SK-N-SH treated with all-trans-retinoic acid at 6 μM for 48 hours (cell line): ENCODE data around the gene ABL2.

ENCODE experiments used
- ATAC-seq: fragments of 200-7000 bp; cut with Tn5 transposase; 3 replicates; pipeline ENCODE4 v1.9.1; 2020; ENCODE audit warnings: mild to moderate bottlenecking, moderate library complexity
- ARNTL ChIP-seq: fragments of 450-650 bp; formaldehyde crosslinking; IDR thresholded peaks from 2 replicates; pipeline ENCODE4 v1.5.0; 2020; ENCODE audit warnings: low read depth, mild to moderate bottlenecking, moderate library complexity, borderline replicate concordance
- BACH2 ChIP-seq: fragments of 250-450 bp; sonication (Bioruptor Pico); IDR thresholded peaks from 2 replicates; pipeline ENCODE4 v1.9.0; 2021; ENCODE audit warnings: mild to moderate bottlenecking, borderline replicate concordance
- CREB5 ChIP-seq: fragments of 250-450 bp; sonication (Bioruptor Pico); IDR thresholded peaks from 2 replicates; pipeline ENCODE4 v1.5.1; 2020; ENCODE audit warnings: low read depth, mild to moderate bottlenecking, moderate library complexity
- CSDC2 ChIP-seq: fragments of 250-450 bp; sonication (Bioruptor Pico); IDR thresholded peaks from 2 replicates; pipeline ENCODE4 v1.5.0; 2020; ENCODE audit warnings: mild to moderate bottlenecking, moderate library complexity
- CSRNP3 ChIP-seq: fragments of 250-450 bp; sonication (Bioruptor Pico); IDR thresholded peaks from 2 replicates; pipeline ENCODE4 v1.5.1; 2021; ENCODE audit warnings: mild to moderate bottlenecking, moderate library complexity
- GLIS3 ChIP-seq: fragments of 250-450 bp; sonication (Bioruptor Pico); IDR thresholded peaks from 2 replicates; pipeline ENCODE4 v1.5.0; 2020; ENCODE audit warnings: mild to moderate bottlenecking, moderate library complexity
- ISL1 ChIP-seq: fragments of 250-450 bp; sonication (Bioruptor Pico); IDR thresholded peaks from 2 replicates; pipeline ENCODE4 v2.1.2; 2022; ENCODE audit warnings: mild to moderate bottlenecking, moderate library complexity
- OSR1 ChIP-seq: fragments of 250-450 bp; sonication (Bioruptor Pico); IDR thresholded peaks from 2 replicates; pipeline ENCODE4 v1.8.0; 2022; ENCODE audit warnings: moderate library complexity, mild to moderate bottlenecking, inconsistent platforms
- PATZ1 ChIP-seq: fragments of 250-450 bp; sonication (Bioruptor Pico); IDR thresholded peaks from 2 replicates; pipeline ENCODE4 v1.8.0; 2020; ENCODE audit warnings: mild to moderate bottlenecking, moderate library complexity, borderline replicate concordance
- POU6F1 ChIP-seq: fragments of 250-450 bp; sonication (Bioruptor Pico); IDR thresholded peaks from 2 replicates; pipeline ENCODE4 v1.8.0; 2021; ENCODE audit warnings: low read depth, mild to moderate bottlenecking, moderate library complexity, borderline replicate concordance
- PPARA ChIP-seq: fragments of 250-450 bp; sonication (Bioruptor Pico); IDR thresholded peaks from 2 replicates; pipeline ENCODE4 v1.5.0; 2020; ENCODE audit warnings: mild to moderate bottlenecking, borderline replicate concordance
- RARB ChIP-seq: fragments of 250-450 bp; sonication (Bioruptor Pico); IDR thresholded peaks from 2 replicates; pipeline ENCODE4 v1.8.0; 2021; ENCODE audit warnings: mild to moderate bottlenecking, moderate library complexity
- SNAI2 ChIP-seq: fragments of 250-450 bp; sonication (Bioruptor Pico); IDR thresholded peaks from 2 replicates; pipeline ENCODE4 v1.5.0; 2020; ENCODE audit warnings: mild to moderate bottlenecking, moderate library complexity
- TCF4 ChIP-seq: fragments of 250-450 bp; sonication (Bioruptor Pico); IDR thresholded peaks from 2 replicates; pipeline ENCODE4 v1.8.0; 2021; ENCODE audit warnings: mild to moderate bottlenecking, moderate library complexity, borderline replicate concordance
- TOX ChIP-seq: fragments of 250-450 bp; sonication (Bioruptor Pico); IDR thresholded peaks from 2 replicates; pipeline ENCODE4 v1.8.0; 2021; ENCODE audit warnings: mild to moderate bottlenecking, moderate library complexity, borderline replicate concordance
- TSHZ2 ChIP-seq: fragments of 250-450 bp; sonication (Bioruptor Pico); IDR thresholded peaks from 2 replicates; pipeline ENCODE4 v1.5.0; 2020; ENCODE audit warnings: mild to moderate bottlenecking, moderate library complexity
- ZC3H10 ChIP-seq: fragments of 250-450 bp; sonication (Bioruptor Pico); IDR thresholded peaks from 2 replicates; pipeline ENCODE4 v1.5.1; 2021; ENCODE audit warnings: mild to moderate bottlenecking, moderate library complexity
- ZFP3 ChIP-seq: fragments of 250-450 bp; sonication (Bioruptor Pico); IDR thresholded peaks from 2 replicates; pipeline ENCODE4 v1.5.0; 2020; ENCODE audit warnings: mild to moderate bottlenecking, moderate library complexity
- ZFP30 ChIP-seq: fragments of 450-650 bp; formaldehyde crosslinking; IDR thresholded peaks from 2 replicates; pipeline ENCODE4 v1.5.0; 2022; ENCODE audit warnings: mild to moderate bottlenecking, moderate library complexity
- ZNF565 ChIP-seq: fragments of 450-650 bp; formaldehyde crosslinking; conservative IDR thresholded peaks from 2 replicates; pipeline ENCODE4 v1.5.0; 2020; ENCODE audit warnings: low read depth, mild to moderate bottlenecking, moderate library complexity
- ZNF70 ChIP-seq: fragments of 450-650 bp; formaldehyde crosslinking; IDR thresholded peaks from 2 replicates; pipeline ENCODE4 v1.5.0; 2020; ENCODE audit warnings: mild to moderate bottlenecking, moderate library complexity
- ZNF8 ChIP-seq: fragments of 450-650 bp; formaldehyde crosslinking; IDR thresholded peaks from 2 replicates; pipeline ENCODE4 v1.5.0; 2020; ENCODE audit warnings: mild to moderate bottlenecking, moderate library complexity

The ABL2 gene

GRCh38 chr1:179105393-179105792 is 124.1 kb downstream of the ABL2 start (continued):
- no peak for TF ChIP-seq PPARA
- no peak for TF ChIP-seq TCF4 (CRISPR knock-in tag)

GRCh38 chr1:179104611-179105250 is 124.7 kb downstream of the ABL2 start:
- TF ChIP-seq ZC3H10 (CRISPR knock-in tag) (no peak), OSR1 (CRISPR knock-in tag) (no peak), TSHZ2 (CRISPR knock-in tag) (no peak), CSRNP3 (CRISPR knock-in tag) (no peak), ZFP30 (no peak), CSDC2 (no peak), RARB (no peak), PATZ1 (CRISPR knock-in tag) (no peak), ZNF565 (CRISPR knock-in tag) (no peak), ISL1 (CRISPR knock-in tag) (no peak), ZFP3 (CRISPR knock-in tag) (no peak), ZNF8 (CRISPR knock-in tag) (no peak), ZNF70 (no peak), ARNTL (CRISPR knock-in tag) (no peak), CREB5 (no peak), BACH2 (CRISPR knock-in tag) (no peak), PPARA (no peak)
- ATAC-seq = no peak

- no peak for ATAC-seq
- TF ChIP-seq ZNF8 (CRISPR knock-in tag) (no peak), TOX (CRISPR knock-in tag) (no peak), ZFP30 (no peak), GLIS3 (CRISPR knock-in tag) (no peak), ZNF565 (CRISPR knock-in tag) (no peak), CSRNP3 (CRISPR knock-in tag) (no peak), TSHZ2 (CRISPR knock-in tag) (no peak), RARB (no peak), SNAI2 (CRISPR knock-in tag) (no peak), ZFP3 (CRISPR knock-in tag) (no peak), POU6F1 (CRISPR knock-in tag) (no peak)
Measured at GRCh38 chr1:179103999-179104398, 125.5 kb downstream of the ABL2 start.
